ENCODE data around the gene CMTM2.
"Not testable (repeated sequence)": the region's sequence is repeated elsewhere in the genome, so short reads cannot be mapped to it uniquely, and the experiment has no call there.

CMTM2 gene

DNA sequence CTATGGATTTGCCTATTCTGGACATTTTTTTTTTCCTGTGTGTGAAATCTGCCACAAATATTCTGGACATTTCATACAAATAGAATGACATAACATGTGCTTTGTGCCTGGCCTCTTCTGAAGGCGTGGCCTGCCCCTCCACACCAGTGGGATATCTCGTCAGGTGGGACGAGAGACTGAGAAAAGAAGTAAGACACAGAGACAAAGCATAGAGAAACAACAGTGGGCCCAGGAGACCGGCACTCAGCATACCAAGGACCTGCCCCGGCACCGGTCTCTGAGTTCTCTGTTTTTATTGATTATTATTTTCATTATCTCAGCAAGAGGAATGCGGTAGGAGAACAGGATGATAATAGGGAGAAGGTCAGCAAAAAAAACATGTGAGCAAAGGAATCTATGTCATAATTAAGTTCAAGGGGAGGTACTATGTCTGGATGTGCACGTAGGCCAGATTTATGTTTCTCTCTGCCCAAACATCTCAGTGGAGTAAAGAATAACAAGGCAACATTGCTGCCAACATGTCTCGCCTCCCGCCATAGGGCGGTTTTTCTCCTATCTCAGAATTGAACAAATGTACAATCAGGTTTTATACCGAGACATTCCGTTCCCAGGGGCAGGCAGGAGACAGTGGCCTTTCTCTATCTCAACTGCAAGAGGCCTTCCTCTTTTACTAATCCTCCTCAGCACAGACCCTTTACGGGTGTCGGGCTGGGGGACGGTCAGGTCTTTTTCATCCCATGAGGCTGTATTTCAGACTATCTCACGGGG, 48.5 kb downstream of the CMTM2 start:
- DNase-seq, result not testable (repeated sequence)

- DNase-seq, result no peak
Observed at GRCh38 chr16:66629856-66630255, 50.6 kb downstream of the CMTM2 start.

GRCh38 chr16:66630561-66631260, 51.4 kb downstream of the CMTM2 start:
- not testable (repeated sequence) for DNase-seq

DNA sequence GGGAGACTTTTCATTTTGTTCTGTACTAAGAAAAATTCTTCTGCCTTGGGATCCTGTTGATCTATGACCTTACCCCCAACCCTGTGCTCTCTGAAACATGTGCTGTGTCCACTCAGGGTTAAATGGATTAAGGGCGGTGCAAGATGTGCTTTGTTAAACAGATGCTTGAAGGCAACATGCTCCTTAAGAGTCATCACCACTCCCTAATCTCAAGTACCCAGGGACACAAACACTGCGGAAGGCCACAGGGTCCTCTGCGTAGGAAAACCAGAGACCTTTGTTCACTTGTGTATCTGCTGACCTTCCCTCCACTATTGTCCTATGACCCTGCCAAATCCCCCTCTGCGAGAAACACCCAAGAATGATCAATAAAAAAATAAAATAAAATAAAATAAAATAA, 52.3 kb downstream of the CMTM2 start:
- not testable (repeated sequence) for DNase-seq

DNA sequence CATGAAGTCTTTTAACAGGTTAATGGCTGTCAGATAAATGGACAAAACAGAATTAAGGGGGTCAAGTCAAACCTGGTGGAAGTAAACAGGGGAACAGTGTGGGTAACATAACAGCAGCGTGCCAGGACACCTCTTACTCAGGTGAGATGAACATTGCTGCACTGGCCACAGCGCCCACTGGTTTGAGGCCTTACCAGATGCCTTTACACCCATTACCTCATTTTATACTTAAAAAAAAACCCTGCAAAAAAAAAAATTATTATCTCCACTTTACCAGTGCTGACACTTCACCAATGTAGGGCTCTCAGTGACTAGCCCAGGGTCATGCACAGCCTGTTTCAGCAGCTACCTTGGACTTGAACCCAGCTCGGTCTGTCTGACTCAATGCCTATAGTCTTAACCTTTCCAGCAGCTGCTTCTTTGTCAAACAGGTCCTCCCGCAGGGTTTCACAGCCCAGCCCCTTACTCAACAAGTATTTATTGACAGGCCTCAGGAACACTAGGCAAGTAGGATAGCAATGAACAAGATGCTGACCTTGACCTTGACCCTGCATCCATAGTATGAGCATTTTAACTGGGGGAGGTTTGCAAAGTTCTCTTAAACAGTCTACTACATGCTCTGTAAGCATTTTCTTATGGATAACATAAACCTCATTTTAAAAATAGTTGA, 55.4 kb downstream of the CMTM2 start:
- DNase-seq, result no peak

DNA sequence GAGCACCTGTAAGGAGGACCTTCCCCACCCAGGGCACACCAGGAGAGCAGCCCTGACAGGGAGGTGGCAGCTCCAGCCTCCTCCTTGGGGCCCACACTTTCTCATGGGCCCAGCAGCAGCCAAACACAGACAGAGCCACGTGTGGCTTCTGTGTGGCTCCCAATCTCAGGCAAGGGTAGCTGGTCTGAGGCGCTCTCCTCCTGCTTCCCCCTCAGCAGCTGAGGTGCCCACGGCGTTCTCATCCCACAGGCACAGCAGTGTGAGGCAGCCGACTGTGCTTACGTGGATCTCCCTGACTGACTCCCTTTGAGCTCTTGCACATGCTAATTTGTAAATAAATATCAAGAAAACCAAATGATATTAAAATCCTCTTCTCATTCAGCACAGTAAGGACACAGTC, 56.1 kb downstream of the CMTM2 start:
- peak in 3 of 58 donors; percentile 9 to 22 (median 16) for DNase-seq

GRCh38 chr16:66636199-66636598, 56.9 kb downstream of the CMTM2 start:
- peak in 1 of 58 donors; percentile 27 for DNase-seq

DNA sequence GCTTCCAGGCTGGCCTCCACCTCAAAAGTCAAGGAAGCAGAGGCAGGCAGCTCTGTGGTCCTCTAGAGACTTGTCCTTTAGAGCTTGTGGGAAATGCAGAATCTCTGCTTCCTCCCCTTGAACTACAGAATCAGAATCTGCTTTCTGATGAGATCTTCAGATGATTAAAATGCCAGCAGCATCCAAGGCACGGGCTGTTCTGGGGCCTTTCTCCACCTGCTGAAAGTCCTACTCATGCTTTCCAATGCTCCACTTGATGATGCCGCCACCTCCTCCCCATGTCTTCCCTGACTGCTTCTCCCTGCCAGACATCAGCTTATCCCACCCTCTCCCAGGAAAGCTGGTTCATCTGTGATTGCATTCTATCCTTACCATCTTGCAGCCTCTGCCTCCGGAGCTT, 58.5 kb downstream of the CMTM2 start:
- no peak for DNase-seq

Measured in anterior cingulate cortex (tissue), 58 donors.